Activated naive CD4-positive, alpha-beta T cell treated with Interleukin-2 at 50 U/mL for 16 hours (primary cell): ENCODE measurements around the gene PFKFB3.
"Not testable (repeated sequence)": the region's sequence is repeated elsewhere in the genome, so short reads cannot be mapped to it uniquely, and the experiment has no call there.

Source experiments
- DNase-seq: peaks from one replicate; pipeline ENCODE4 v3.0.0-alpha.2; 2020

The PFKFB3 gene

DNA sequence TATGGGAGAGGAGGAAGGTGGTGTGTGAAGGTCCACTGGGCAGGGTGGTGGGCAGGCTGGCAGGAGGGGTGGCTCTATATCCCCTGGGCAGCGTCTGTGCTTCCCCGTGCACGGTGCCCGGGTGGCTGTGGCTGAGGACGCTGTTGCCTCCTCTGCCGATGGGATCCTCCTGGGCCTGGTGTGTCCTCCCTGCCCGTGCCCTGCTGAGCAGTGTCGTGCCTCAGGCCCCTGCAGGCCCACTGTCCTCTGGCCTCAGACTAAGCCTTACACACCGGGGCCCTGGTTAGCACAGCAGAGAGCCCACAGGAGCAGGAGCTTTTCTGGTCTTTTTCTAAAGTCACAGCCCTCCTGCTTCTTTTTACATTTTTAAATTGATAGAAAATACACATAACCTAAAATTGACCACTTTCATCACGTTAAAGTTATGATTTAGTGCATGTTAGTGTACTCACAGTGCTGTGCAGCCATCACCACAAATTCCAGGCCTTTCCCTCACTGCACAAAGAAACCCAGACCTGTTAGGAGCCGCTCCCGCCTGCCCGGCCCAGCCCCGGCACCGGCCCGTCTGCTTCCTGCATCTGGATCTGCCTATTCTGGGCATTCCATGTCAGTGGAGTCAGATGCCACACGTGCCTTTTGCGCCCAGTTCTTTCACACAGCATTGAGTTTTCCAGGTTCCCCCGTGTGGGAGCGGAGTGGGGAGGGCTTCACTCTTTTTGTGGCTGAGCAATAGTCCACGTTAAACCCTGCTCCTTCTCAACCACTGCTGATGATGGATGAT lies 19.4 kb downstream of the PFKFB3 start:
- no peak for DNase-seq

GRCh38 chr10:6222755-6223154 lies 20.0 kb downstream of the PFKFB3 start:
- no peak for DNase-seq

GRCh38 chr10:6223981-6224380 lies 21.2 kb downstream of the PFKFB3 start:
- DNase-seq, result no peak

- DNase-seq, result no peak
Measured at GRCh38 chr10:6224781-6225180, 22.0 kb downstream of the PFKFB3 start.

GRCh38 chr10:6225263-6225814 lies 22.6 kb downstream of the PFKFB3 start:
- DNase-seq, result no peak

GRCh38 chr10:6226216-6226615 lies 23.5 kb downstream of the PFKFB3 start:
- DNase-seq, result no peak

GRCh38 chr10:6227346-6227745 lies 24.6 kb downstream of the PFKFB3 start:
- DNase-seq, result no peak

GRCh38 chr10:6228010-6228511 lies 25.3 kb downstream of the PFKFB3 start:
- no peak for DNase-seq

- no peak for DNase-seq
Measured at GRCh38 chr10:6228647-6229046, 25.9 kb downstream of the PFKFB3 start.

- DNase-seq, result no peak
Measured at GRCh38 chr10:6229290-6229689, 26.6 kb downstream of the PFKFB3 start.

GRCh38 chr10:6229746-6230145 lies 27.0 kb downstream of the PFKFB3 start:
- DNase-seq, result no peak

- DNase-seq, result no peak
Measured at GRCh38 chr10:6230315-6230714, 27.6 kb downstream of the PFKFB3 start.

- no peak for DNase-seq
Measured at GRCh38 chr10:6231146-6231545, 28.4 kb downstream of the PFKFB3 start.

DNA sequence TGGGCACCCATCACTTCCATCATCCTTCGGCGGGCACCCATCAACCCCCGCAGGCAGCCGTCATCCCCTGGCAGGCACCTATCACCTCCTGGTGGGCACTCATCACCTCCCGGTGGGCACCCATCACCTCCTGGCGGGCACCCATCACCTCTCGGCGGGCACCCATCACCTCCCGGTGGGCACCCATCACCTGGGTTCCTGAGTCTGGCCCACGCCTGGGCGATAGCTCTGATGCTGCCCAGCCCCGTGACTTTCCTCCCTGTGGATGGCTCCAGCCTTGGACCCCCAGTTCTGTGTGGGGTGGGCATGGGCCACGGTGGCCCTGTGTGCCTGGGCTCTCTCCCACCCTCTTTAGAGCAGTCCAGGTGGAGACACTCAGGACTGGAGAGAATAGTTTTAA lies 29.0 kb downstream of the PFKFB3 start:
- DNase-seq, result no peak

GRCh38 chr10:6232225-6232807 lies 29.6 kb downstream of the PFKFB3 start:
- DNase-seq, result no peak

GRCh38 chr10:6232846-6233724 lies 30.4 kb downstream of the PFKFB3 start:
- DNase-seq, result no peak

- DNase-seq, result no peak
Measured at GRCh38 chr10:6233725-6234277, 31.1 kb downstream of the PFKFB3 start.

DNA sequence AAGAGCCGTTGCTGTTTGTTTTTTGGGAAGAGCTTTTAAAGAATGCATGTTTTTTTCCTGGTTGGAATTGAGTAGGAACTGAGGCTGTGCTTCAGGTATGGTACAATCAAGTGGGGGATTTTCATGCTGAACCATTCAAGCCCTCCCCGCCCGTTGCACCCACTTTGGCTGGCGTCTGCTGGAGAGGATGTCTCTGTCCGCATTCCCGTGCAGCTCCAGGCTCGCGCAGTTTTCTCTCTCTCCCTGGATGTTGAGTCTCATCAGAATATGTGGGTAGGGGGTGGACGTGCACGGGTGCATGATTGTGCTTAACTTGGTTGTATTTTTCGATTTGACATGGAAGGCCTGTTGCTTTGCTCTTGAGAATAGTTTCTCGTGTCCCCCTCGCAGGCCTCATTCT lies 31.6 kb downstream of the PFKFB3 start:
- DNase-seq, result no peak

DNA sequence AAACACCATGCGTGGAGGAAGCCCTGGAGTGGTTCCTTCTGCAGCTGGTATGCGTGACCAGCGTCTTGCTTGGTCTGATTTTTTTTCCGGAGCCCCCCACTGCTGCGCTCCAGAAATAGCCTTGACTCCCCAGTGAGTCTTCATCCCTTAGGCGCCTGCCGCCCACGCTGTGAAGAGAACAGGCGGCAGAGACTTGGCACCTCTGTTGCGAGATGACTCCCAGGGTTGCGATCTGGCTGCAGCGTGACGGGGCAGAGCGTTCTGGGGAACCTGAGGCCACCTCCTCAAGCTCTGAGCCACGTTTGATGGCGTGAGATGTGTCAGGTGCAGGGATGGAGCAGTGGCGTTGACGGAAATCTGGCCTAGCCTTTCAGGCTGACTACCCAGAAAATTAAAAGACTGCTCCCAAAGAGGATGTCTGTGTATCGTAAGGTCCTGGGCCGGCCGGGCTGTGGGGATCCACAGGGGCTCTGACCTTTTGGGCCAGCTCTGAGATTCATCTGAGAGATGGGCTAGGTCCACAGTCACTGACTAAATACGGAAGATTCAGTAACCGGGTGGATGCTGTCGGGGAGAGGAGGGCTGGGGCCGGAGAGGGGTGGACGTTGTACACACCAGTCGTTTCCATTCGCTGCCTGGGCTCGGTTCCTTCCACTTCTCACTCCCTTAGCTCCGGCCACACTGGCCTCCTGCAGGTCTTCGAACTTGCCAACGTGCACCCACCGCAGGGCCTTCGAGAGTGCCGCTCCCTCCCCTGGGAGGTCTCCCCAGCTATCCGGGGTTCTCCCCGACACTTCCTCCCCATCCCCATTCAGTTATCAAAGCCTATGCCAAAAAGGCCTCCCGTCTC lies 33.8 kb downstream of the PFKFB3 start:
- no peak for DNase-seq

DNA sequence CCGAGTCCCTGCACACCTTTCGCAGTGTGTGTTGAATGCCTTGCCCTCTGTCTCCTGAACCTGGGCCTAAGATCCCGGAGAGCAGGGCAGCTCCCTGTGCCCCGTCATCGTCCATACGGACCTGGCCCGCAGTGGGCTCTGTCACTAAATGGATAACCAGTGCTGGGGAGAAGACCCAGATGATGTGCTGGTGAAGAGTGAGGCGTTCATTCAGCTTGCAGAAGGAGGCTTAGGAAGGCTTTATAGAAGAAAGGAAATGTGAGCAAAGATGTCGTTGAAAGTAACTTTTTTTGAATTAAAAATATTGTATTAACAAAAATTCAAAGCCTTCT lies 34.4 kb downstream of the PFKFB3 start:
- DNase-seq, result no peak

DNA sequence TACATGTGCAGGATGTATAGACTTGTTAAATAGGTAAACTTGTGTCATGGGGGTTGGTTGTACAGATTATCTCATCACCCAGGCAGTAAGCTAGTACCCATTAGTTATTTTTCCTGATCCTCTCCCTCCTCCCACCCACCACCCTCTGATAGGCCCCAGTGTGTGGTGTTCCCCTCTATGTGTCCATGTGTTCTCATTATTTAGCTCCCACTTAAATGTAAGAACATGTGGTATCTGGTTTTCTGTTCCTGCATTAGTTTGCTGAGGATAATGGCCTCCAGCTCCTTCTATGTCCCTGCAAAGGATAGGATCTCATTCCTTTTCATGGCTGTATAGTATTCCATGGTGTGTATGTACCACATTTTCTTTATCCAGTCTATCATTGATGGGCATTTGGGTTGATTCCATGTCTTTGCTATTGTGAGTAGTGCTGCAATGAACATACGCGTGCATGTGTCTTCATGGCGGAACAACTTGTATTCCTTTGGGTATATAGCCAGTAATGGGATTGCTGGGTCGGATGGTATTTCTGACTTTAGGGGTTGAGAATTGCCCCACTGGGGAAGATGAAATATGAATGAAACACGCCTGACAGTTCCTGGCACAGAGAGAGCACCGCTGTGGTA lies 36.0 kb downstream of the PFKFB3 start:
- not testable (repeated sequence) for DNase-seq
